ENCODE results near the gene RANBP1. TPM values are rescaled to one million over a fixed set of nuclear protein-coding genes. Genes with fewer than 3 reads are reported as not detected.
A peak's percentile ranks its signal among the peaks of the same experiment; 100 is the strongest.

The RANBP1 gene
- total RNA-seq, 2 donors from 2014 or later = 194 to 256 TPM

DNA sequence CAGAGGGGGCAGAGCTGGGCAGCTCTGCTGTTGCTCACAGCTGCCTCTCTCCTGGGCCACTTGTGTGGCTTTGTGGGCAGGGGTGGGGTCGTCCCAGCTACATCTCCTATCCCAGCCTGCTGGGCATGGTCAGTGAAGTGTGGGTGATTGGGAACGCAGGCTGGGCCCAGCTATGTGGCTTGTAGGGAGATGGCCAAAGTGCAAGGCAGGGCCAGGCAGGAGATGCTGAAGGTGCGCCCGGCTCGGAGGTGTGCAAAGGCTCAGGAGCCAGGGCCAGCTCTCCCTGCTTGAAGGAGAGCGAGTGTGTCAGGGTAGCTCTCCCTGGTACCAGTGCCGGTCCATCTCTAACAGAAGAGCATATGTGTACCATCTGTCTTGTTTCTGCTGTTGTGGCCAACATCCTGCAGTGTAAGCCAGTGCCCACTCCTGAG is 8.4 kb upstream of the RANBP1 start:
- no peak overlapping the region for H3K4me3 Mint-ChIP-seq

DNA sequence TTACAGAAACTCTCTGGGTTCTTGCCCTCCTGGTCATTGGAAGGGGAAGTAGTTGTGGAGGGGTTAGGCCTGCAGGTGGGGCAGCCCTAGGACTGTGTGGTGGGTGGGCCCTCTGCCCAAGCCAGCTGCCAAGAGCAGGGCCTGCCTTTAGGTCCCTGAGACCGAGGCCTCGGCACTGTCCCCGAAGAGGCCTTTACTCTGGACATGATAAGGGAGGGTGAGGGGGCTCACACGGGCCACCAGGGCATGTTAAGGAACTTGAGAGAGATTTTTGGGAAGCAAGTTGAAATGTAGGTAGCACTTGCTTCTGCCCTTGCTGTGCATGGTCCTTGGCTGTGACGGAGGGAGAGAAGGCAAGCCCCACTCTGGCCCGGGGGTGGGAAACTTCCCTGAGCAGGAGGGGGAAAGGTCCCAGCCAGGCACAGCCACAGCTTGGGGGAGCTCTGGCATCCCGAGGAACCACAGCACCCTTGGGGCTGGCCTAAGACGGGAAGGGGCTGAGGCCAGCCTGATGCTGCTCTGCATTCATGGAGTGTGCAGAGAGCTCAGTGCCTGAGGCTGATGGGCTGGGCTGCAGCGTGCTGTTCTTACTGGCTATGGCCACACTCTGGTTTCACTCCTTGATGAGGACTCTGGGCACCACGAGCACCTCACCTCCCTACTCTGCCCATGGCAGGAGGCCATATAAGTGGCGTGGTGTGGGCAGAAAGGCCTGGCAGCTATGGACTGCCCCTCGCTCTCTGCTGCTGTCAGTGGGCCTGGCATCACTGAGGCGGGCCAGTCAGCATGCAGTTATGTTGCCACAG is 7.8 kb upstream of the RANBP1 start:
- H3K4me1 Mint-ChIP-seq (ENCODE audit: low read depth) = peaks cover 19% of the 10 kb centered on the region
- ATAC-seq (replicated peaks in 1 of 2) = no peak
- no peak overlapping the region for H3K4me3 Mint-ChIP-seq
- H3K27me3 Mint-ChIP-seq (ENCODE audit: low read depth) = no peaks in the 10 kb centered on the region
- H3K27ac Mint-ChIP-seq = peak overlapping the region; percentile 33
- H3K36me3 Mint-ChIP-seq (ENCODE audit: insufficient read depth in 2 of 2) = peaks cover 0 to 3% of the 10 kb centered on the region in 2 donors
- no peaks in the 10 kb centered on the region for H3K9me3 Mint-ChIP-seq
- no peak for DNase-seq

More for the DNA sequence above, 8.4 kb upstream of the RANBP1 start:
- DNase-seq (no peak), ATAC-seq (replicated peaks in 1 of 2) (no peak)
- no peaks in the 10 kb centered on the region for H3K9me3 Mint-ChIP-seq
- H3K27me3 Mint-ChIP-seq (ENCODE audit: low read depth) = no peaks in the 10 kb centered on the region
- peaks cover 23% of the 10 kb centered on the region for H3K4me1 Mint-ChIP-seq (ENCODE audit: low read depth)
- peaks cover 0 to 3% of the 10 kb centered on the region in 2 donors for H3K36me3 Mint-ChIP-seq (ENCODE audit: insufficient read depth in 2 of 2)
- peak overlapping the region; percentile 33 for H3K27ac Mint-ChIP-seq

DNA sequence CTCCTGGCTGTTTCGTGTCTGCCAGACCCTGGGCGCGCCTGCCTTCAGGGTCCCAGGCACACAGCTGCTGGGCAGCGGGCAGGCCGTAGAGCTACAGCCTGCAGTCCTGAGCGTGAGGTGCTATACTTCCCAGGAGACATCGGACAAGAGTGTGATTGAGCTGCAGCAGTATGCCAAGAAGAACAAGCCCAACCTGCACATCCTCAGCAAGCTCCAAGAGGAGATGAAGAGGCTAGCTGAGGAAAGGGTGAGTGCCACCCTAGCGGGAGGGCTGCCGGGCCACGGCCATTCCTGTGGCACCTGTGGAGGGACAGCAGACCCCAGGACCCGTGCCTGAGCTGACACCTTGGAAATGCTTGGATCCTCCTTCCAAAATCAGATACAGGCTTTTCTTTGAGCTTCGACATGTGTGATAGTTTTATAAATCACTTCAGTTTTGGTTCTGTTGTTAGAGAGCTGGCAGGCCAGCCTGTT is 7.1 kb upstream of the RANBP1 start:
- peaks cover 0 to 3% of the 10 kb centered on the region in 2 donors for H3K36me3 Mint-ChIP-seq (ENCODE audit: insufficient read depth in 2 of 2)
- H3K4me3 Mint-ChIP-seq = no peak overlapping the region
- no peak for ATAC-seq (replicated peaks in 1 of 2)
- no peaks in the 10 kb centered on the region for H3K9me3 Mint-ChIP-seq
- DNase-seq = no peak
- H3K27ac Mint-ChIP-seq = no peak overlapping the region
- peaks cover 19% of the 10 kb centered on the region for H3K4me1 Mint-ChIP-seq (ENCODE audit: low read depth)
- no peaks in the 10 kb centered on the region for H3K27me3 Mint-ChIP-seq (ENCODE audit: low read depth)

DNA sequence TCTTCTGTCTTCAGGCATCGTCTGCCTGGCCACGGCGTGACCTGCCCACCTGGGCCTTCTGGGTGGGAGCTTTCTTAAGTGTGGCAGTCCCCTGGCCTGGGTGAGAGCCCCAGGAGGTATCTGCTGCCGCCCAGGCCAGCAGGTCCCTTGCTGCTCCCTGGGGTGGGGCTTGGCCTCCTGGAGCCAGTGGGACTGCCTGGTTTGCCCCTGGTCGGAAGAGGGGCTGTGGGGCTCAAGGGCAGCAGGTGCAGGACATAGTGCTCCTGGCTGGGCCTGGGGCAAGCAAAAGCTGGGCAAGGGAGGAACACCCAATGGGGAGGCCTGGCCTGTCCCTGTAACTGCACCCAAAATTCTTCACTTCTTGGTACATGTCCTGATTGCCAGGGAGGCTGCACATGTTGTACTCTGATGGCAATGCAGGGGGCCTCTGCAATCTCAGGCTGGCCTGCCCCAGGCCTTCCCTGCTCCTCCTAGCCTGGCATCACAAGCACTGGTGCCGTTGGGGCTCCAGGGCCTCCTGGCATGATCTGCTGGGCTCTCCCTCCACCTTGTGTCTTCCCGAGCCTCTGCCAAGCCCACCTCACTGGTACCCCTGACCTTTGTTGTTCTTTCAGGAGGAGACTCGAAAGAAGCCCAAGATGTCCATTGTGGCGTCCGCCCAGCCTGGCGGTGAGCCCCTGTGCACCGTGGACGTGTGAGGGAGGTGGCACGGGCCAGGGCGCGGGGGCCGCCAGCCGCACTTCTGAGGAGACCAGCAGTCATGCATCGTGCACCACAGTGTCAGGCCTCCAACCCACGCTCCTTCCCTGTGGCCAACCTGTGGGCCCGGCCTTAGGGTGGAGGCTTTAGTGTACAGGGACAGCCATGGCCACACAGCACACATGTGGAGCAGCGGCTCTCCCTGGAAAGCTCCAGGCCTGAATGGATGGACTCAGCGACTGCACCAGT is 6.2 kb upstream of the RANBP1 start:
- peaks cover 0 to 3% of the 10 kb centered on the region in 2 donors for H3K36me3 Mint-ChIP-seq (ENCODE audit: insufficient read depth in 2 of 2)

DNA sequence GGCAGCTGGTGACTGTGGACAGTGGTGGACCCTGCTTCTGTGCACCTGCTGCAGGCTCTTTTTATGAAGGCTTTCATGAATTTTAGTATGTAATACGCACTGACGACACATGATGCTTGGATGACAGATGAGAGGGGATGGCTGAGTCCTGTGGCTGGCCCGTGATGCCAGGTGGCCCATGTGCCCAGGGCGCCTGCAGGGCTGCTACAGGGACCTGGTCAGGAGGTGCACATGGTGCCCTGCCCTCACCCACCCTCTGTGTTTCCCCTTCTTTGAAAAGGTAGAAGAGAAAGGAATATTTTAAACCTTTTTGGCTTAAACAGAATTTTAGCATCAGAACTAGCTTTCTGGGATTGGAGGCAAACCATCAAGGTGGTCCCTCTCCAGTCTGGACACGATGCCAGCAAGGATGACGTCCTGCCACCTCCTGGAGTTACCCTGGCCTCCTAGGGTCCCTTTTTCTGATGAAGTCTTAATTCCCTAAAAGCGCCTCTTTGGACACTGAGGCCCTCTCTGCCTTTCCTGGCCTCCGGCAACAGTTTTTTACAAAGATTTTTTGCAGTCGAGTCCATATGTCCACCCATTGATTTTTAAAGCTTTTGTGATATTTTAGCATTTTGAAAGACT is 5.4 kb upstream of the RANBP1 start:
- Mint-ChIP-seq H3K4me3 (no peak overlapping the region), H3K27ac (peak overlapping the region; percentile 69), H3K4me1 (ENCODE audit: low read depth) (peaks cover 32% of the 10 kb centered on the region), H3K9me3 (no peaks in the 10 kb centered on the region), H3K36me3 (ENCODE audit: insufficient read depth in 2 of 2) (peaks cover 0 to 6% of the 10 kb centered on the region in 2 donors), H3K27me3 (ENCODE audit: low read depth) (no peaks in the 10 kb centered on the region)
- ATAC-seq (replicated peaks in 1 of 2) = no peak
- no peak for DNase-seq

More for the DNA sequence above, 6.2 kb upstream of the RANBP1 start:
- Mint-ChIP-seq H3K27ac (no peak overlapping the region), H3K9me3 (no peaks in the 10 kb centered on the region), H3K4me3 (no peak overlapping the region), H3K27me3 (ENCODE audit: low read depth) (no peaks in the 10 kb centered on the region), H3K4me1 (ENCODE audit: low read depth) (peaks cover 27% of the 10 kb centered on the region)
- DNase-seq (no peak), ATAC-seq (replicated peaks in 1 of 2) (no peak)

DNA sequence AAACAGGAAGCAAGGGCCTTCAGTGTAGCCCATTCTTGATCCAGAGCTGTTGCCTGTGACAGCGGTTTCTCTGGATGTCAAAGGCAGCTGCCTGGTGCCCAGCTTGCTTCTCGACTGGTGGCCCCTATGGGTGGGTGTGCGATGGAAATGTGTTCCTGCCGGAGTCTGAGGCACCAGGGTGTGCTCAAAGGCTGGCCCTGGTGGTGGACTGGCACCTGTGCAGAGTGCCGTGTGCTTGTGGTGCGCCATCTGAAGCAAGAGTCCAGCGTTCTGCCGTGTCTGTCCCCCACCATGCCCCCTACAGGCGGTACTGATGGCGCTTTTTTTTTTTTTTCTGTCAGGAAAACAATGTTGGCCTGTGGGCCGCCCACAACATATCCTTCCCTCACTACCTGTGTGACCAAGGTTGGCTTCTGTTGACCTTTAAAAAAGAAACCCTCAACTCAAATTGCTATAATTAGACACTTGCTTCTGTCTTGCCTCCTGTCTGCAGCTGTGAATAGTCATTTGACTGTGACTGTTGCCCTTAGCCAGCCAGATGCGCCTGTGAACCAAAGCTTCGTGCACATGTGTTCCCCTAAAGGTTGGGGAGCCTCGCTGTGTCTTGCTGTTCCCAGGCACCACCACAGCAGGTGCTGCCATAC is 4.7 kb upstream of the RANBP1 start:
- Mint-ChIP-seq H3K4me3 (no peak overlapping the region), H3K9me3 (no peaks in the 10 kb centered on the region), H3K36me3 (ENCODE audit: insufficient read depth in 2 of 2) (peaks cover 0 to 6% of the 10 kb centered on the region in 2 donors), H3K4me1 (ENCODE audit: low read depth) (peaks cover 35% of the 10 kb centered on the region), H3K27me3 (ENCODE audit: low read depth) (no peaks in the 10 kb centered on the region), H3K27ac (peak overlapping the region; percentile 69)
- DNase-seq (peak; percentile 56 to 64), ATAC-seq (replicated peaks in 1 of 2) (peak; percentile 69 to 78)

DNA sequence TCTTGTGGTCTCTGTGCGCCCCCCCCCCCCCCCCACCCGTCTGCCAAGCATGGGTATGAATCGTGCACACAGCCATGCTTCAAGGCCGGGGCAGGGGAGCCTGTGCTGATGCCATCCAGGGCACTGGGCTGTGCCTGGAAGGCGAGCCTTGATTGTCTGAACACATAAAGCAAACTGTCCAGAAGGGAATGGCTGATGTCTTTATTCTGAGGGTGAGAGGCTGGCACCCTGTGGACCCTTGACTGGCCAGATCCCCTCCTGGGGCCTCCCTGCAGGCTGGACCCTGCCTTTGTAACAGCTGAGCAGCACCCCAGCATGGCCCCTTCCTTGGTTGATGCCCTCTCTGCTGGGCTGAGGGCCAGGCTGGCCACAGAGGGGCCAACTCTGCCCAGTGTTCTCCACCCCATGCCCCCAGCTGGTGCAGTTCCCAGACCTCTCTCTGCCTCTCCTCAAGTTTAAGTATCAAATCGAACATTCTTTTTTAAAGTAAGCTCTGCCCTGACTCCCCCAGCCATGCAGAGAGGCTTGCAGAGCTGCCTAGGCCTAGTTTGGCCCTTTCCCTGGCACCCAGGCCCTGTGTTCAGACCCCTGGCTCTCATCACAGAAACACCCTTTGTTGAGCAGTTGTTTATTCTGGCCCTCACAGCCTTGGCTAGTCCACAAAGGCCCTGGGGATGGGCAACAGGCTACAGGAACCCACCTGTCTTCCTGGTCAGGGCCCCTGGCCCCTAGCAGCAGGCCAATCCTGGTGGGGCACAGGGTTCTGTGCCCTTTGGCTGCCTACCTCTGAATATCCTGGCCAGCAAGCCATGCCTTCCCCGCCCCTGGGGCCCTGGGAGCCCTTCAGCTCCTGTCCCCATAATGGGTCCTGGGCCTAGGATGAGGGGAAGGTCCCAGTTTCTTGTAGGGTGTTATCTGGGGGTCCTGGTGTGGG is 3.9 kb upstream of the RANBP1 start:
- DNase-seq = no peak
- no peak for ATAC-seq (replicated peaks in 1 of 2)
- Mint-ChIP-seq H3K27me3 (ENCODE audit: low read depth) (no peaks in the 10 kb centered on the region), H3K4me3 (peak overlapping the region; percentile 13 to 31), H3K9me3 (no peaks in the 10 kb centered on the region), H3K36me3 (ENCODE audit: insufficient read depth in 2 of 2) (peaks cover 1 to 7% of the 10 kb centered on the region in 2 donors), H3K4me1 (ENCODE audit: low read depth) (peaks cover 39% of the 10 kb centered on the region), H3K27ac (peak overlapping the region; percentile 51)

DNA sequence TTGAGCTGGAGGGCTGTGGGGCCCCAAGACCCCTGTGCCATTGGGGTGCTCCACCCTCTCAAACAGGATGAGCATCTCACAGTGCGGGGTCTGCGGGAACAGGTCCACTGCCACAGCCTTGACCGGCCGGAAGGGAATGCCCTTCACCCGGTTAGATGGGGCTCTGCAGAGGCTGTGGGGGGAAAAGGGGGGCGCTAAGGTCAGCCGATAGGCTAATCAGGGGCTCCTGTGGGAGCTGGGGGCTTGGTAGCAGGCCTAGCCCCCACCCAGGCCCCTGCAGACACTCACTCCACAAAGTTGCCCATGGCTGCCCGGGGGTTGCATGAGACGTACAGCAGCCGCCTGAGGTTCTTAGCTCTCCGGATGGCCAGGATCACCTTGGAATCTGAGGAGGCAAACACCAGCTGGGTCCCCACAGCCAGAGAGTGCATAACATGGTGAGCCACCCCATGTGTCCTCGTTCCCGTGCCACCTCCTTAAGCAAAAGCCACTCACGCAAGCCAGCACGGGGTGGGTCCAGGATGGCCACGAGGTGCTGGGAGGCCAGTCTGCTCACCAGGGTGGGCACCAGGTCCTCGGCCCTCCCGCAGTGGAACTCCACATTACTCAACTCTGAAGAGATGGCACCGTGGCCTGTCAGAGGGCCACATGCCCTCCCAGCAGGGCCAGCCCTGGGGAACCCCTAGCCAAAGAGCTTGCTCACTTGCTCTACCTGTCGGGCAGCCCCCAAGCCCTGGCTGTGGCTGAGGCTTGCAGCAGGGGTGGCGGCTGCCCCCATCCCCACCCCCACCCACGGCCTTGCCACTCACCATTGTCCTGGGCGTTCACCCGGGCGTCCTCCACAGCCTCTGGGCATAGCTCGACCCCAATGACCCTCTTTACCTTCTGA is 3.0 kb upstream of the RANBP1 start:
- ATAC-seq (replicated peaks in 1 of 2) (no peak), DNase-seq (no peak)
- H3K27me3 Mint-ChIP-seq (ENCODE audit: low read depth) = no peaks in the 10 kb centered on the region
- peaks cover 3 to 5% of the 10 kb centered on the region in 2 donors for H3K36me3 Mint-ChIP-seq (ENCODE audit: insufficient read depth in 2 of 2)
- peaks cover 39% of the 10 kb centered on the region for H3K4me1 Mint-ChIP-seq (ENCODE audit: low read depth)
- H3K9me3 Mint-ChIP-seq = no peaks in the 10 kb centered on the region
- no peak overlapping the region for H3K27ac Mint-ChIP-seq
- no peak overlapping the region for H3K4me3 Mint-ChIP-seq

DNA sequence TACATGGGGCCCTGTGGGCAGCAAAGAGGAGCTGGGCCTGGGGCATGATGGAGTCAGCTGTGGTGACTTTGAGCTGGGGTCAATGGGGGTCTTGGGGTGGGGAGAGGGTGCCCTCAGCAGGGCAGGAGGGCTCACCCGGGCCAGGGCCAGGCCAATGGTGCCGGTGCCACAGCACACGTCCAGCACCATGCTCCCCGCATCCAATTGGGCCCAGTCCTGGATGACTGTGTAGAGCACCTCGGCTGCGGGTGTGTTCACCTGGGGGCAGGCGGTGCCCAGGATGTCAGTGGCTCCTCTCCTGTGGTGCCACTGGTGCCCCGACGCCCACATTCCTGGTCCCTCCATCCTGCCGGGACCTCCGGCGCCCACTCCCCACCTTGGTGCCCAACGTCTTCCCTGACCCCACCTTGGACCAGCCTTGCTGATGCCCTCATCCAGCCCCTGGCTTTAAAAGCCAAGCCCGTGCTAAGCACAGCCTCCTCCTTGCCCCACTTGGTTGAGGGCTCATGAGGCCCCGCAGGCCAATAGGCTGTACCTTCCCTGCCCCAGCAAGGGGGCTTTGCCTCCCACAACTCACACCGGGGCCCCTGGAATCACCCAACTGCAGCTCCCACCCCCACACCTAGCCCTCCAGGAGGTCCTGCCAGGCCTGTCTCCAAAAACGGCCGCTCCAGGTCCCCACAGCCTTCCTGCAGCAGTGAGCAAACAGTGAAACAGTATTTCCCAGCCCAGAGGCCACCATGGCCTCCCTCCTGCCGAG is 2.2 kb upstream of the RANBP1 start:
- ATAC-seq (replicated peaks in 1 of 2) (no peak), DNase-seq (no peak)
- no peaks in the 10 kb centered on the region for H3K27me3 Mint-ChIP-seq (ENCODE audit: low read depth)
- H3K27ac Mint-ChIP-seq = peak overlapping the region; percentile 56
- H3K4me3 Mint-ChIP-seq = no peak overlapping the region
- no peaks in the 10 kb centered on the region for H3K9me3 Mint-ChIP-seq
- peaks cover 5 to 6% of the 10 kb centered on the region in 2 donors for H3K36me3 Mint-ChIP-seq (ENCODE audit: insufficient read depth in 2 of 2)
- H3K4me1 Mint-ChIP-seq (ENCODE audit: low read depth) = peaks cover 43% of the 10 kb centered on the region
